HG03139 (cell line): ENCODE results near the gene NUTM2G.
"Not testable (repeated sequence)": the region's sequence is repeated elsewhere in the genome, so short reads cannot be mapped to it uniquely, and the experiment has no call there.

Source experiments
- ATAC-seq: cut with Tn5 transposase; IDR thresholded peaks from one replicate; pipeline ENCODE4 v1.9.1; 2021; ENCODE audit not compliant: unreplicated experiment

NUTM2G gene

GRCh38 chr9:96928543-96928942 lies at the start of gene NUTM2G:
Gene NUTM2G (plus strand): TSS chr9:96928843. CDS start chr9:96929025, 182 bp downstream.
- ATAC-seq: not testable (repeated sequence)

GRCh38 chr9:96883922-96884321 lies 44.7 kb upstream of the NUTM2G start:
- no peak for ATAC-seq

- ATAC-seq: no peak
Measured at GRCh38 chr9:96884443-96884842, 44.2 kb upstream of the NUTM2G start.

GRCh38 chr9:96885424-96885823 lies 43.2 kb upstream of the NUTM2G start:
- ATAC-seq: no peak

GRCh38 chr9:96888591-96888990 lies 40.1 kb upstream of the NUTM2G start:
- no peak for ATAC-seq

- ATAC-seq: no peak
Measured at GRCh38 chr9:96892131-96892530, 36.5 kb upstream of the NUTM2G start.

- not testable (repeated sequence) for ATAC-seq
Measured at GRCh38 chr9:96900010-96900409, 28.6 kb upstream of the NUTM2G start.

GRCh38 chr9:96904947-96905722 lies 23.5 kb upstream of the NUTM2G start:
- not testable (repeated sequence) for ATAC-seq

- not testable (repeated sequence) for ATAC-seq
Measured at GRCh38 chr9:96908479-96908878, 20.2 kb upstream of the NUTM2G start.

GRCh38 chr9:96915539-96915938 lies 13.1 kb upstream of the NUTM2G start:
- not testable (repeated sequence) for ATAC-seq

- ATAC-seq: not testable (repeated sequence)
Measured at GRCh38 chr9:96916531-96916930, 12.1 kb upstream of the NUTM2G start.

- not testable (repeated sequence) for ATAC-seq
Measured at GRCh38 chr9:96918550-96918949, 10.1 kb upstream of the NUTM2G start.

GRCh38 chr9:96920803-96921202 lies 7.8 kb upstream of the NUTM2G start:
- ATAC-seq: not testable (repeated sequence)

- ATAC-seq: not testable (repeated sequence)
Measured at GRCh38 chr9:96925587-96925986, 3.1 kb upstream of the NUTM2G start.

GRCh38 chr9:96931665-96932064 lies 3.0 kb downstream of the NUTM2G start:
- ATAC-seq: not testable (repeated sequence)

- not testable (repeated sequence) for ATAC-seq
Measured at GRCh38 chr9:96934097-96934496, 5.5 kb downstream of the NUTM2G start.

- not testable (repeated sequence) for ATAC-seq
Measured at GRCh38 chr9:96934706-96935105, 6.1 kb downstream of the NUTM2G start.

GRCh38 chr9:96935401-96935800 lies 6.8 kb downstream of the NUTM2G start:
- ATAC-seq: not testable (repeated sequence)

GRCh38 chr9:96937442-96937841 lies 8.8 kb downstream of the NUTM2G start:
- ATAC-seq: not testable (repeated sequence)

- not testable (repeated sequence) for ATAC-seq
Measured at GRCh38 chr9:96938957-96939665, 10.5 kb downstream of the NUTM2G start.

GRCh38 chr9:96940982-96941381 lies 12.3 kb downstream of the NUTM2G start:
- ATAC-seq: not testable (repeated sequence)

- ATAC-seq: not testable (repeated sequence)
Measured at GRCh38 chr9:96941628-96942027, 13.0 kb downstream of the NUTM2G start.
